HepG2 (cell line): ENCODE measurements around the gene BACH2. TPM values are rescaled to one million over a fixed set of nuclear protein-coding genes. Genes with fewer than 3 reads are reported as not detected.

ENCODE experiments used
- ATAC-seq: fragments of 200-7000 bp; cut with Tn5 transposase; 3 replicates; pipeline ENCODE4 v1.9.1; 2020; ENCODE audit warnings: mild to moderate bottlenecking, moderate library complexity
- BruUV-seq: library from RNA; stranded (reverse); fragments of 400-500 nt; replicated peaks from 2 replicates; lab custom pipeline; 2021; lab: Mats Ljungman, UMichigan
- CTCF ChIA-PET: fragments of 300-600 bp; formaldehyde crosslinking; extraction: SDS; loops from one replicate; lab custom pipeline; 2021; ENCODE audit warnings: low total read pairs, inconsistent platforms, low intra/inter-chr PET ratio; lab: Yijun Ruan, JAX
- POLR2A ChIA-PET: fragments of 350-600 bp; sonication (Branson Sonifier 250); formaldehyde crosslinking; loops from one replicate; lab custom pipeline; 2020; ENCODE audit warnings: antibody characterized with exemption, inconsistent platforms; lab: Yijun Ruan, JAX
- DNase-seq: peaks from one replicate; pipeline ENCODE4 v3.0.0-alpha.2; 2015; ENCODE audit warnings: low spot score
- FAIRE-seq: peaks from 3 replicates; lab custom pipeline; 2011; peaks lifted over from hg19 to GRCh38; lab: Jason Lieb, UNC
- H2AFZ ChIP-seq: one replicate; pipeline ENCODE4 v1.6.1; 2011; ENCODE audit warnings: low read length, inconsistent platforms
- H3K27ac ChIP-seq: fragments of 300-600 bp; 3 replicates; pipeline ENCODE4 v1.8.0; 2011; ENCODE audit warnings: mixed run types, mild to moderate bottlenecking, mixed read lengths, low read length, inconsistent platforms; ENCODE audit not compliant: insufficient read depth; ENCODE audit errors: extremely low read length
- H3K27me3 ChIP-seq, 2 experiments: fragments of 200-600 bp in 1 of 2; 2 replicates in 1 of 2; 3 replicates in 1 of 2; pipeline versions ENCODE4 v1.6.0 to v1.8.0; 2011; ENCODE audit warnings: low read length in 2 of 2, mild to moderate bottlenecking in 2 of 2, moderate library complexity in 2 of 2, inconsistent platforms in 1 of 2; ENCODE audit not compliant: insufficient read depth in 2 of 2, control insufficient read depth in 1 of 2
- H3K36me3 ChIP-seq, 2 experiments: fragments of 200-600 bp in 1 of 2; replicated peaks in 1 of 2; 2 replicates in 1 of 2; 3 replicates in 1 of 2; pipeline versions ENCODE4 v1.5.1 to v1.8.0; 2011; ENCODE audit warnings: low read length in 2 of 2, inconsistent platforms in 1 of 2; ENCODE audit not compliant: insufficient read depth in 2 of 2, control insufficient read depth in 1 of 2
- H3K4me1 ChIP-seq: 2 replicates; pipeline ENCODE4 v1.5.1; 2012; ENCODE audit warnings: low read length, inconsistent platforms; ENCODE audit not compliant: insufficient read depth
- H3K4me2 ChIP-seq: 2 replicates; pipeline ENCODE4 v1.6.0; 2011; ENCODE audit warnings: low read depth, low read length, inconsistent platforms
- H3K4me3 ChIP-seq, 3 experiments: fragments of 200-600 bp in 1 of 3; sonication (generic), shearing (Covaris generic) in 1 of 3; replicated peaks in 1 of 3; 2 replicates each; pipeline ENCODE4 v1.5.1; 2011 to 2016; ENCODE audit warnings: low read length in 3 of 3, inconsistent platforms in 2 of 3, low read depth in 2 of 3, mild to moderate bottlenecking in 2 of 3, control low read depth in 1 of 3, mixed read lengths in 1 of 3; ENCODE audit not compliant: insufficient read depth in 1 of 3
- H3K79me2 ChIP-seq: one replicate; pipeline ENCODE4 v1.6.1; 2011; ENCODE audit warnings: low read length, inconsistent platforms; ENCODE audit not compliant: insufficient read depth
- H3K9ac ChIP-seq: 2 replicates; pipeline ENCODE4 v1.6.0; 2011; ENCODE audit warnings: mild to moderate bottlenecking, low read depth, low read length, inconsistent platforms; ENCODE audit not compliant: insufficient read depth
- H3K9me3 ChIP-seq: 2 replicates; pipeline ENCODE4 v1.5.1; 2012; ENCODE audit warnings: mild to moderate bottlenecking, low read length
- H4K20me1 ChIP-seq: 2 replicates; pipeline ENCODE4 v1.6.0; 2011; ENCODE audit warnings: inconsistent platforms, mild to moderate bottlenecking, low read length, moderate library complexity; ENCODE audit not compliant: insufficient read depth
- ARID2 ChIP-seq: sonication (generic); formaldehyde crosslinking; IDR thresholded peaks from 2 replicates; pipeline ENCODE4 v1.8.1; 2022; ENCODE audit warnings: mild to moderate bottlenecking, missing genetic modification reagents, borderline replicate concordance
- EZH2 ChIP-seq: conservative IDR thresholded peaks from 2 replicates; pipeline ENCODE4 v1.6.1; 2012; ENCODE audit warnings: mild to moderate bottlenecking, low read depth, low read length, moderate library complexity
- HMGXB3 ChIP-seq: sonication (generic); formaldehyde crosslinking; IDR thresholded peaks from 2 replicates; pipeline ENCODE4 v1.4.0; 2020; ENCODE audit warnings: missing genetic modification reagents, borderline replicate concordance
- HNRNPLL ChIP-seq: fragments of 200-400 bp; formaldehyde crosslinking; IDR thresholded peaks from 2 replicates; pipeline ENCODE4 v1.6.1; 2017; ENCODE audit warnings: mild to moderate bottlenecking, low read depth, low read length; ENCODE audit not compliant: poor library complexity, severe bottlenecking
- HOXA9 ChIP-seq: sonication (generic); formaldehyde crosslinking; IDR thresholded peaks from 2 replicates; pipeline ENCODE4 v1.8.1; 2022; ENCODE audit warnings: missing genetic modification reagents, mild to moderate bottlenecking, moderate library complexity, borderline replicate concordance
- RAD51 ChIP-seq: fragments of 450-650 bp; IDR thresholded peaks from 2 replicates; pipeline ENCODE4 v1.6.1; 2016; ENCODE audit warnings: borderline replicate concordance
- RXRB ChIP-seq: IDR thresholded peaks from 2 replicates; pipeline ENCODE4 v1.6.1; 2016; ENCODE audit warnings: borderline replicate concordance, missing genetic modification reagents, missing compliant biosample characterization
- TOPORS ChIP-seq: sonication (generic); formaldehyde crosslinking; IDR thresholded peaks from 2 replicates; pipeline ENCODE4 v1.8.0; 2023; ENCODE audit warnings: mild to moderate bottlenecking, missing genetic modification reagents
- ZBTB37 ChIP-seq: sonication (generic); formaldehyde crosslinking; IDR thresholded peaks from 2 replicates; pipeline ENCODE4 v1.4.0; 2020; ENCODE audit warnings: mild to moderate bottlenecking, missing genetic modification reagents
- ZNF124 ChIP-seq: sonication (generic); formaldehyde crosslinking; IDR thresholded peaks from 2 replicates; pipeline ENCODE4 v1.4.0; 2020; ENCODE audit warnings: missing genetic modification reagents
- ZNF768 ChIP-seq: sonication (generic); formaldehyde crosslinking; IDR thresholded peaks from 2 replicates; pipeline ENCODE4 v1.4.0; 2020; ENCODE audit warnings: missing genetic modification reagents
- ZNF770 ChIP-seq: sonication (generic); formaldehyde crosslinking; IDR thresholded peaks from 2 replicates; pipeline ENCODE4 v1.5.0; 2020; ENCODE audit warnings: mild to moderate bottlenecking, missing genetic modification reagents
- ZNF788 ChIP-seq: sonication (generic); formaldehyde crosslinking; IDR thresholded peaks from 2 replicates; pipeline ENCODE4 v1.5.0; 2020; ENCODE audit warnings: mild to moderate bottlenecking, missing genetic modification reagents, borderline replicate concordance
- WGBS: methylation state at CpG from one replicate; pipeline ENCODE4 v1.1.6; 2017; ENCODE audit warnings: low lambda C conversion rate; 5-methylcytosine and 5-hydroxymethylcytosine counted together
- in situ Hi-C: cut with HindIII; loops from 2 replicates; pipeline ENCODE4 v1.10.0; 2017; ENCODE audit warnings: low pct_unique_long_range_greater_than_20kb; ENCODE audit not compliant: extremely low pct_ligation_motif_present
- intact Hi-C: fragments of 100-400 bp; cut with micrococcal nuclease; formaldehyde crosslinking; loops from one replicate; pipeline ENCODE4 v1.10.0; 2022; ENCODE audit not compliant: unreplicated experiment
- polyA plus RNA-seq, 8 experiments: library from polyadenylated mRNA; depleted of rRNA in 3 of 8; stranded (reverse) in 7 of 8; unstranded in 1 of 8; fragments of >200 nt; fragmentation: Illumina TruSeq in 4 of 8; extraction: Trizol in 4 of 8; gene quantifications; 2 replicates each; pipeline versions ENCODE4 v1.2.1 to v1.2.3, GENCODE V29; 2011 to 2016; ENCODE audit warnings: low read depth in 4 of 8, missing spikeins in 1 of 8, mixed read lengths in 1 of 8; ENCODE audit not compliant: insufficient read depth in 1 of 8
- total RNA-seq, 5 experiments: library from RNA; depleted of rRNA; stranded (reverse); fragments of >200 nt; fragmentation: Illumina TruSeq; extraction: Trizol; gene quantifications; 2 replicates each; pipeline ENCODE4 v1.2.3, GENCODE V29; 2016; ENCODE audit warnings: low read depth in 1 of 5

Gene BACH2
- total and polyA plus RNA-seq, 2 of the 13 experiments (the other 11 are each of a cell fraction or from before 2014, with no cell fraction given), result 0.01 TPM; not detected in 1

- peak; percentile 61 for TF ChIP-seq HNRNPLL
- TF ChIP-seq HMGXB3 (CRISPR knock-in tag), result no peak
Measured at GRCh38 chr6:90295854-90296340, 746 bp downstream of the BACH2 start (continued).

- peaks cover 16% of the 10 kb centered on the region for H3K4me1 ChIP-seq
- TF ChIP-seq TOPORS, result no peak
- TF ChIP-seq ZNF124 (CRISPR knock-in tag), result no peak
- TF ChIP-seq ZNF770 (CRISPR knock-in tag), result no peak
- no peak for TF ChIP-seq HOXA9
- 0 out of 2 replicates have a peak, but pooled peaks have one; percentile 29 for TF ChIP-seq ARID2 (CRISPR knock-in tag)
- no peak for TF ChIP-seq RXRB (CRISPR knock-in tag)
- TF ChIP-seq RAD51, result no peak
- TF ChIP-seq ZNF788 (CRISPR knock-in tag), result no peak
- no peak for TF ChIP-seq ZBTB37 (CRISPR knock-in tag)
- TF ChIP-seq ZNF768, result no peak
- peak; percentile 99 for TF ChIP-seq EZH2
Measured at GRCh38 chr6:90294989-90295853, 1.4 kb downstream of the BACH2 start.

More at GRCh38 chr6:90294989-90295853, 1.4 kb downstream of the BACH2 start:
- H3K27me3 ChIP-seq, result peaks cover 10 to 74% of the 10 kb centered on the region in 2 experiments
- ATAC-seq, result peak; percentile 28
- H2AFZ ChIP-seq, result no peak overlapping the region
- BruUV-seq, result no TSS peak
- H3K9me3 ChIP-seq, result no peaks in the 10 kb centered on the region
- peak overlapping the region in 2 of 3 experiments; percentile 40 to 61; a peak in 2 of 6 replicates for H3K4me3 ChIP-seq
- CTCF ChIA-PET, result no interaction called here
- intact Hi-C loops, result loop anchor here (5.0 kb wide), 2 partner anchors 187 to 353 kb away; no protein-coding TSS in a partner anchor
- no peak overlapping the region for H3K27ac ChIP-seq
- FAIRE-seq, result no peak
- no peak overlapping the region for H3K9ac ChIP-seq
- WGBS, result 38% methylated on average over 33 of the region's 79 CpGs
- in situ Hi-C loops, result loop anchor here (25.0 kb wide), 1 partner anchor 192 kb away; no protein-coding TSS in a partner anchor
- POLR2A ChIA-PET, result no interaction called here
- H3K79me2 ChIP-seq, result no peaks in the 10 kb centered on the region
- DNase-seq, result no peak
- H3K36me3 ChIP-seq, result no peaks in the 10 kb centered on the region
- H4K20me1 ChIP-seq, result no peaks in the 10 kb centered on the region
- H3K4me2 ChIP-seq, result peak overlapping the region; percentile 76
